Stimulated activated CD4-positive, alpha-beta T cell treated with anti-CD3 and anti-CD28 coated beads, Interleukin-4, amount 100 ng/mL, for 48 hours (primary cell): Measurements from ENCODE around the gene OTOF.

ENCODE experiments used
- DNase-seq, 2 donors: peaks; one replicate each; pipeline ENCODE4 v3.0.0-alpha.2; 2020; ENCODE audit warnings: low read depth in 2 of 2

OTOF gene

DNA sequence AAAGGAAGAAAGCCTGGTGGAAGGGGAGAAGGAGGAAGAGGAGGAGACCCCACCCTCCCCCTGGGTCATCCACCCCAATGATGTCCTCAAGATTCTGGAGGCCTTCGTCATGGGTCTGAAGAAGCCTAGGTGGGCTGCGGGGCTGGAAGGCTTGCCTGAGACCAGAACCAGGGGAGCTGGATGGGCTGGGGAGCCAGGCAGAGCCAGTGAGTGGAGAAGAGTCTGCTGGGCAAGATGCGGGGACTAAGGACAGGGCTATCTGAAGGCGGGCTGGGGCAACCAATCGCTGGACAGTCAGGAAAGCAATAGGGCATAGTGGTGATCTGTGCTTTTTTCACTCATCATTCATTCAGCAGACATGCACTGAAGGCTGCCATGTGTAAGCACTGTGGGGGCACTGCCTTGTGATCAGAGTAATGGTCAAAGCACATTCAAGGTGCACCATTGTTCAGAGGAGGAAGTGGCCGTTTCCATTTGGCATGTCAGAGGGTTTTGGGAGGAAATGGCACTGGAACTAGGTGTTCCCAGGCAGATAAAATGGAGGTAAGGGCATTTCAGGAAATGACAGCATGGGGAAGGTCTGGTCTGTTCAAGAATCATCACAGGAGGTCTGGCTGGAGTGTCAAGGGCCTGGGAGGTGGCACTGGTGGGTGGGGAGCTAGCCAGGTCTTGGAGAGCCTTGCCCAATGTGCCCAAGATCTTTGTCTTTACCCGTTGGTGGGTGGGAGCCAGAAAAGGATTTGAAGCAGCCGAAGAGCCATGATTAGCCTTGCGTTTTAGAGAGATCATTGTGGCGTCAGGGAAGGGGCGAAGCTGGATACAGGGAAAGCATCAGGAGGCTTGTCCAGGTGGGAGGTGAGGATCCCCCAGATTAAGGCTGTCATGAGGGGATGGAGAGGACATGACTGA is 24.2 kb downstream of the OTOF start:
- DNase-seq = no peak

DNA sequence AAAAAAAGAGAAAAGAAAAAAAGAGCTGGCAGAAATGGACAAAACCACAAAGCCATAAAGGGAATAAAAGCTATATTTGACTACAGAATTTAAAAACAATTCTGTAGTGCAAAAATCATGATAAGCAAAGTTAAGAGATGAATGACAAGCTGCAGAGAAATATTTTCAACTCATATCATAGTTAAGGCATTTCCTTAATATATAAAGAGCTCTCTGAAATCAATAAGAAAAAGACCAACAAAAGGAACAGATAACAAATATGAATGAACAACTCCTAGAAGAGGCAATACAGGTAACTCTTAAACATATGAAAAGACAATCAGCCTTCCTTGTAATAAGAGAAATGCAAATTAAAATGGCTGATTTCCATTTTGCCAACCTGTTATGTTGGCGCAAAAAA is 26.2 kb downstream of the OTOF start:
- DNase-seq = no peak

DNA sequence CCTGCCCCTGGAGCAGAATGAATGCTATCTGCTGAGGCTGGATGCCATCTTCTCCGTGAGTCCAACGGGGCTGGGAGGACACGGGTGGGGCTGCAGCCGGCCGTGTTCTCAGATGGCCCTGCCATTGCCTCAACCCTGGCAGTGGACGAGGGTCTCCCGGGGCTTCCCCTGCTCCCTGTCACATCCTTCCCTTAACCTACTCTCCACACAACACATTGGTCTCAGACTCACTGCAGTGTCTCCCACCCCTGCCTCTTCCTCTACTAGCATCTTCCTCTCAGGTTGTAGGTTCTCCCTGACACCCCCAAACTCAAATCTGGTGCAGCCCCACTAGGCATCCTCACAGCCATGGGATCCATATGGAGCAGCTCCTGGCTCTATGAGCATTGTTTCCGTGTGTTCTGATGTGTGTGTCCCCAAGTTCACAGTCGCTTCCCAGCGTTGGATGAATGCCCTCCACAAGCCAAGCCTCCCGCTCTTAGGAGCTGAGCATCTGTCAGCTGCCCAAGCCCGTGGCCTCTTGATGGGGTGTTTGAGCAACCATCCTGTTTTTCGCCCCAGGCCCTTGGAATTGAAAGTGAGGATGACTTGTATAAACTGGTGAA is 27.8 kb downstream of the OTOF start:
- no peak for DNase-seq

DNA sequence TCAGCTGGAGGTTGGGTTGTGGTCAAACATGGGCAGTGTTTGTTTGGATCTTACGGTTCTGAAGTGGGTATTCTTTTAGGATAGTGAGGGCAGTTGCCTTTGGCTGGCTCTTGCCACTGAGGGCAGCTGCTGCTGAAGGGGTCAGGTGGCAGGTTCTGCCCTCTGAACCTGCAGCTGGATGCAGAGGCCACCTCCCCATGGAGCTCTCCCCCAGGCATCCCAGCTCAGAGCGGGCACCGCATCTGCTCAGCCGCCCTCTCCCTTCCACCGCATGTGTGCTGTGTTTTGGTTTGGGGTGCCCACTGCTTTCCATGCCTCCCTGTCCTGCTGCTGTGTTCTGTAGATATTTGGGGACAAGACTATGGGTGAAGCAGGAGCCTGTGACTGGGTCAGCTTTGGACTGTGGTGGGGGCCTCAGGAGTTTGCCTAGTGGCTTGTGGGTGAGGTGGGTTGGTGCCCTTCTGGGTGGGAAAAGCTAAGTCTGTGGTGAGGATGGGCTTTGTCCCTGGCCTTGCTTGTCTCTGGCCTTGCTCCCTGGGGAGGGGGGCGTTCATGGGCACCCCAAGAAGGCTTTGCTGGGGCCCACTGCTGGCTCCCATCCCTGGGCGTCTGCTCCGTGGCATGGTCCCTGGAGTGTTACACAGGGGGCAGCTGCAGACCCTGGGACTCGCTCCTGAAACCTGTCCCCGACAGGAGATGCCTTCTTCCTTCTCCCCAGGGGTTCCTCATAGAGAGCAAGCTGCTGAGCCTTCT is 28.5 kb downstream of the OTOF start:
- DNase-seq = no peak

DNA sequence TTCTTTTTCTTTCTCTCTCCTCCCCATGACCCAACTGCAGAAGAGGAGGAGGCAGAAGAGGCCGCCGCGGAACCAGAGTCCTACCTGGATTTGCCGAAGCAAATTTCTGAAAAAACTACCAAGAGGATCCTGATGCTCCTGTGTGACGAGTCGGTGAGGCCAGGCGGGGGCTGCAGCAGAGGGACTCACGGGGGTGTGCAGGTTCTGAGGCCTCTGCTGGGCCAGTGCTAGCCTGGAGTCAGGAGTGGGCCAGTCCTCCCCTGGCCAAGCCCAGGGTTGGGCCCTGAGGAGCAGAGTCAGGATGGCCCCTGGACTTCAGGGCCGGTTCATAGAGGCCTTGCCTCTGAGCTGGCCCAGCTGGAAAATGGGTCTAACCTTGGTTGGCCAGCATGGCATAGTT is 29.3 kb downstream of the OTOF start:
- no peak for DNase-seq

DNA sequence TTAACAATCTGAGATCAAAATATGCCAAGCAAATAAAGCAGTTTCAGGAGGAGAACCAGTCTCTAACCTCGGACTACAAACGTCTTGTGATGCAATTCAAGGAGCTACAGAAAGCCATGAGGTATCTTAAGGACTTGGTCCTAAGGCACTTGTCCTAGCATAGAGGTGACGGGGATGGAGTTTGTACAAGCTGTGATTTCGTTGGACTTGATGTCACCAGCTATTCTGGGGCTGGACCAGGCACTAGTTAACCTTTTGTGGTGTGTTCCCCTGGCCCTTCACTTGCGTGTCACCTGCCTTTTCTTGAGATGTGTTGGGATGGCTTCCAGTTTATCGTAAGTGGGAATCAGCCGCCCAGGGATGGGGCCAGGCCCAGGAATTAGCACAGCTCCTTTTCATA is 33.7 kb downstream of the OTOF start:
- no peak for DNase-seq

DNA sequence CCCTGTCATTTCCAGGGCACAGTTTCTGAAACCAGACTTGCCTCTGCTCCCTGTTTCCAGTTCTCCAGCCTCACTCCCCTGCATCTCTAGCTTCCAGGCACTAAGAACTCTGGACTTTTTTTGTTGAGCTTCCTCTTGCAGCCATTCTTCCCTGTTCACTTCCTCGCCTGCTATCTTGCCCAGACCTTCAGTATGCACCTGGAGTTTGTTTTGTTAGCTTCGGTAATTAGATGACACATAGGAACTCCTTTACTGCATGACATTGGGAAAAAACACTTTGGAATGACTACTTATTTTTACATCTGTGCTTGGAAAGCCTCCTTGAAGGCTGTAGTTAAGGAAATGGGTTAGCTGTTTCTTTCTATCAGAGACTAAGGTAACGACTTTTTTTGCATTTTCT is 35.2 kb downstream of the OTOF start:
- DNase-seq = no peak

DNA sequence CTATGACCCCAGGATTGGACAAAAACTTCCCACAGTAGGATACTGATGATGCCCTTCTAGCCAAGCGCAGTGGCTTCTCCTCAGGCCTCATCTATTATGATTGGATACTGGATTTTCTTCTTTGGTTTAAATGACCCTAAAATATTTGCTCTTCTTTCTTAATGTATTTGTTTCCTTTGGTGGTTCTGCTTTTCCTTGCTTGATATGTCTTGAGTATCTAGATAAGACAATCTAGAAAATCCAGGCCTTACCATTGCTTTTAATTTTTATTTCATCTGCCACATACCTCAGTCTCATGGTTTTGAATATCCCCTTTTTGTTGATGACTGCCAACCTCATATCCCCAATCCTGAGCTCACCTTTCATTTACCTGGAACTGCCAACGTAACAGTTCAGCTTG is 35.6 kb downstream of the OTOF start:
- no peak for DNase-seq

DNA sequence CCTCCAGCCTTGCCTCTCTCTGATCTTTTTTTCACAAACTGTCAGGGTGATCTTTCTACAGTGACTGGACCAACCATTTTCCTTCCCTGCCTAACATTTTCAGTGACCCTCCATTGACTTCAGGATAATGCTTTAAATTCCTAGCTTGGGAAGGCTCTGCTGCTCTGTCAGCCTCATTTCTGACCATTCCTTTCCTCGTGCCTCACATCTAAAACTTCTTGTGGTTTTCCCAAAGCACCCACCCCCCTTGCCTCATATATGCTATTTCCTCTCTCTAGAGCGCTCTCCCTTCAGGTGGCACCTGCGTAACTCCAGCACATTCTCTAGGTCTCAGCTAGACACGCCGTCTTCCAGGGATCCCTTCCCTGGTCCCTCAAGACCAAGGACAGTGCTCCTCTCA is 39.0 kb downstream of the OTOF start:
- no peak for DNase-seq

DNA sequence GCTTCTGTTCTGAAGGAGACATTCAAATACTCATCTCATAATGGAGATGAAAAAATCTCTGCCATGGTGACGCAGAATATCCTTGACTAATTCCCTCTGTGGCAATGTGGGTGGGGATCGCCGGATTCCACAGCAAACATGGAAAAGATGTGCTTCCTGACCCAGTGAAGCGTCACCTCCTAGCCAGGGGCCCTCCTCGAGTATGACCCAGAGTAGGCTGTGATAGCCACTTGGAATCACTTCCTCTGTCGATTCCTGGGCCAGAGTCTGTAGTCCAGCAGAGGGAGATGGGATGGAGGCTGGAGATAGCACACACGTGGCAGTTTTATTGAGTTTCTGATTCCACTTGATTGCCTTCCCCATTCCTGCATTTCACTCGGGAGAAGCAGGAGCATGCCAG is 39.4 kb downstream of the OTOF start:
- DNase-seq = no peak

DNA sequence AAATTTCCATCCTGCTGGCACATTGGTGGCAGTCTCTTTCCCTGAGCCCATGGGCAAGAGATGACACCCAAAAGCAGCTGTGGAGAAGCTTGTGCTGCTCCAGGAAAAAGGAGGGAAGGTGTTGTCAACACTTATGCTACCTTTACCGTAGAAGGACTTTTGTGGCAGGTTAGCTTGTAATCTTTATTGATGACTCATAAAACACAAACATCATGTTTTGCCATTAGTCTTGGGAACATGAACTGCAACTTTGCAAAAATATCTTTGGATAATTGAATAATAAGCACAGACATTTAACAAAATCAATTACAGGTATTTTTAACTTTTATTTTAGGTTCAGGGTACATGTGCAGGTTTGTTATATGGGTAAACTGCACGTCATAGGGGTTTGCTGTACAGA is 42.8 kb downstream of the OTOF start:
- DNase-seq = no peak

DNA sequence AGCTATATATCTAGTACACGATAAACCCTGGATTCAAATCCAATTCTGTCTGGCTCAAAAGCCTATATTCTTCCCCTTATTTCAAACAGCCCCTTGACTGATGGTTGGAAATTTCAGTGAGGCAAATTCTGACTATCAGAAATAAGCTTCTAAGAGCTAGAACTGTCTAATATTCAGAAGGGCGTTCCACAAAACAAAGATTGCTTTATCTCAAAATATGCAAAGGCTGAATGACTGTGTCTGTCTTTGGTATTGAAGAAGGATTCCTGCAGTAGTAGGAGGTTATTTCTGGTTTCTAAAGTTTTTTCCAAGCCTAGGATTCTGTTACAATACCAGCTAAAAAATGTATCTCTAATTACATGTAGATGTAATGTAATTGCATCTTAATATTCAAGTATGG is 45.1 kb downstream of the OTOF start:
- DNase-seq = no peak

DNA sequence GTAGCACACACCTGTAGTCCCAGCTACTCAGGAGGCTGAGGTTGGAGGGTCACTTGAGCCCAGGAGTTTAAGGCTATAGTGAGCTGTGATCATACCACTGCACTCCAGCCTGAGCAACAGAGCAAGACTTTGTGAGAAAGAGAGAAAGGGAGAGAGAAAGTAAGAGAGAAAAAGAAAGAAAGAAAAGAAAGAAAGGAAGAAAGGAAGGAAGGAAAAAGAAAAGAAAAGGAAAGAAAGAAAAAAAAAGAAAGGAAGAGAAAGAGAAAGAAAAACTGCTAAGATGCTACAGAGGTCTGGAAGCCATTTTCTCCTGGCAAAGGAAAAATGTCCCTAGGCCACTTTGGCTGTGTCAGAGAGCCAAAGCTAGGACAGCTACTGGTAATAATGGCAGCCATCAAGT is 45.6 kb downstream of the OTOF start:
- no peak for DNase-seq

DNA sequence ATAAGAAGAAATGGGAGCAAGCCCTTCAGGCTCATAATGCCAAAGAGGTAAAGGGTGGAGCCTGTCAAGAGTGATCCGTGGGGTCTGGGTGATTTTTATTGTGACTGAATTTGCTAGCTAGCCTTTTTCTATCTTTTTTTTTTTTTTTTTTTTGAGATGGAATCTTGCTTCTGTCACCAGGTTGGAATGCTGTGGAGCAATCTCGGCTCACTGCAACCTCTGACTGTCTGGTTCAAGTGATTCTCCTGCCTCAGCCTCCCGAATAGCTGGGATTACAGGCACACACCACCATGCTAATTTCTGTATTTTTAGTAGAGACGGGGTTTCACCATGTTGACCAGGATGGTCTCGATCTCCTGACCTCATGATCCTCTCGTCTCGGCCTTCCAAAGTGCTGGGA is 47.1 kb downstream of the OTOF start:
- DNase-seq = no peak

DNA sequence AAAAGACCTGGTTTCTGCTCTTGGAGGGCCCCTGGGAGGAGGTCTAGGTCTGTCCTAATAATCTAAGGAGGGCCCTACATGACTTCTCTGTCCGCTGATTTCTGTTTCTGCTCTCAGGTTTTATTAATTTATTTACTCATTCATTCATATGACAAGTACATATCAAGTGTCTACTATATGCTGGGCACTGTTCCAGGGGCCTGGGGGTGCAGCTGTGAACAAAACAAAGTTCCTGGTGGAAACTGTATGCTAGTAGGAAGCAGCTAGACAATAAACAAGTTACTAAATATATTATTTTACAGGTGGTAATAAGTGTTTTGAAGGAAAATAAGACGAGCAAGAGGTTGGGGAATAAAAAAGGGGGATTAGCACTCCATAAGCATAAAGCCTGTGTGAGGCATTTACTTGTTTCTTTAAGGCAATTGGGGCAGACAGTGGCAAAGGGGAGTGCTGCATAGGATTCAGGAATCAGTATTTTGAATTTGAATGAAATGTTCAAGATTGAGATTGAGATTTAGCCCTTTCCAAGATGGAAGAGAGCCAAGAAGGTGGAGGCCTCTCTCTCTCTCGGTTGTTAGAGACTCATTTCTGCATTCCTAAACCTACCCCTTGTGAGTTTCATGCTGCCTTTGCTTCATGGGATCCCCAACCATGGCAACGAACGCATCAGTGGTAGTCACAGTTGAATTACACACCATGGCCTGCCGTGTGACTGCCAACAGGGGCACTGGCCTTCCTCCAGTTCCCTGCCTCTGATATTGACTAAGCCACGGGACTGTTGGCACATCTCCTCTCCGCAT is 47.9 kb downstream of the OTOF start:
- DNase-seq = no peak

DNA sequence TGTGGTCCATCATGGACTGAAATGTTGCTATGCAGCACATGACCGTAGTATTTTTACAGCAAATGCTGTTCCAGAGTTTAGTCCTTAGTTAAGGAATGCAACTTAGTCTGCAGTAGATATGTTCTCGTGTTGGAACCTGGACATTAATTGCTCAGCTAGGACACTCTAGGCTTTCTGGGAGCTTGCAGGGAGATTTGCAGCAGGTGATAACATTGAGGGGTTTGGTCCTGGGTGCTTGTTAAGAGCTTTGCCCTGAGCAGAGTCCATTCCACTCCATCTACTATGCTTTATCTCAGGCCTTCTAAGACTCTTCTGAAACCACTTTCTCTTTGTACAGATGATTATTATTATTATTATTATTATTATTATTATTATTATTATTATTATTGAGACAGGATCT is 49.1 kb downstream of the OTOF start:
- DNase-seq = no peak

DNA sequence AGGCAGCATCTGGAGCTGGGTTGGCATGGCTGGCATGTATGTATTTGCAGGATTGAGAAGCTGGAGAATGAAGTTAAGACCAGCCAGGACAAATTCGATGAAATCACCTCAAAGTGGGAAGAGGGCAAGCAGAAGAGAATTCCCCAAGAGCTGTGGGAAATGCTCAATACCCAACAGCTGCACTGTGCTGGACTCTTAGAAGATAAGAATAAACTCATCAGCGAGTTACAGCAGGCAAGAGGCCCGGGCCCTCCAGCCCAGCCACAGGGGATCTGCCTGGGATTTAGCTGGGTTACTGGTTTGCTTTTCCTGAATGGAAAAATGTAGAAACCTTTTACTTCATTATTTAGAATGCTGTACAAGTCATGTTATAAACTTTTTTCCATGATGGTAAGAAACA is 53.7 kb downstream of the OTOF start:
- DNase-seq = no peak

DNA sequence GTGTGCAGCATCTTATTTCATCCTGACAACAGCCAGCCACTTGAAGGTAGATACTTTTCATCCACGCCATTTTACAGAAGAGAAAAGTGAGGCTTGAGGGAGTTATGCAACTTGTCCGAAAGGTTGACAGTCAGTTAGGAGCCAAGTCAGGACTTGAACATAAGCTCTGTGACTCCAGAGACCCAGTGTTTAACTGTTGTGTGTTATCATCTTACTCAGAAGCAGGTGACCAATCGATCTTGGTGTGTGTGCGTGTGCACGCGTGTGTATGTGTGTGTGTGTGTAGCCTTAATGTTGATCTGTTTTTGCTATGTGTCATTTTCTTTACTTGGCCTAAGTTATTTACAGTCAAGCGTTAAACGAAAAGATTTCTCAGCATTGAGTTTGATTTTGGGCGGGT is 54.2 kb downstream of the OTOF start:
- DNase-seq = no peak

DNA sequence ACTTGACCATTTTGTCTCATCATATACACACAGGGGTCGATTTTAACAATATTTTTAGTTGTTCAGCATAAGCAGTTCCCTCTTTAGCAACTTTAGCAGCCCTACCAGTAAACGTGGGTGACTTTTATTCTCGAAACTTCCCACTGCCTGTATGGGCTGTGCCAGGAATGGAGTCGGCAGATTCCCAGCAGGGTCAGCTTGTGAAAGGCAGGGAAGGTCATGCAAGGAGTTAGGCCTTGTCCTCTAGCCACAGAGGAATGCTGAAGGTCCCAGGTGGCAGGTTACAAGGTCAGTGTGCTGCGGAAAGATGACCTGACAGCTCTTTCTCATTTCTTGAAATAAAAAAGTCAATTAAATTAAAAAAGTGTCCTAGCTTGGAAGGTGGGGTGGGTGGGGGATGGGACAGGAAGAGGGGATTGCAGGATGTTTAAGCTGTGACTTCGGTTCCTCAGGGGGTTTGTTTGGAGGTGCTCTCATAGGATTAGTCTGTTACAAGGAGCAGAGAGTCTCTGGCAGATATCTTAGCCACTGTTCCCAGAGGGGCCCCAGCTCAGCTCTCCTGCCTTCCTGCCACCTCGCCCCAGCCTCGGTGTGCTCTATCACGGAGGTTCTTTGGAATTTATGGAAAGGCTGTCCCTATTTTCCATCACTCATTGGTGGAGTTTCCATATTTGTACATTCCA is 54.8 kb downstream of the OTOF start:
- no peak for DNase-seq

DNA sequence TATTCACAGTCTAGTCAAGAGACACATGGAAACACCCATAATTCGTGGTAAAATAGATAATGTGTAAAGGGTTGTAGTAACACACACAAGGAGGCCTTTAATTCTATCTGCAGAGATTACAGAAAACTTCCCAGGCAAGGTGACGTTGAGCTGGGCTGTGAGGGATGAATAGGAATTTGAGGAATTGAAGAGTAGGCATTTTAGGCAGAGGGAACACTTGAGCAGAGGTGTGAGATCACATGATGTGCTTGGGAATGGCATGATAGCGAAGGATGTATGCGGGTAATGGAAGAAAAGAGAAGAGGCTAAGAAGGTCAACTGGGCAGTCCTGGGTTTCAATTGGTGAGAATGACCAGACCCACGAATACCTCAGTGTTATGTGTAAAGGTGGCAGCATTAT is 56.0 kb downstream of the OTOF start:
- DNase-seq = no peak

DNA sequence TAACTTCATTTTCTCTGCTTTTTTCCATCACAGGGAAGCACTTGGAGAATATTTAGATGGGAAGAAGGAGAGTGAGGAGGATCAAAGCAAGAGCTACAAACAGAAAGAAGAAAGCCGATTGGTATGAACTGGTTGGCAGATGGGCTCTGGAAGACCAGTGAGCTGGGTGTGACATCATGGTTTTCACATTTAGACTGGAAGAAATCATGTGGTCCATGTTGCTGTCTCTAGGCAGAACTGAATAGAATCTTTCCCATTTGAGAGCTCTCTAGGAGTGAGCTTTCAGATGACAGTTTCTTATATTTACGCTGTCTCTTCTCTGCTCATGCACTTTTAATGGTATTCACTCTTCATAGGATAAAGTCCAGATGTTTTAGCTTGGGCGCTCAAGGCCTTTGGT is 63.6 kb downstream of the OTOF start:
- DNase-seq = no peak
